HG03280 (cell line): ENCODE measurements around the gene CA10.

Experiments used
- ATAC-seq: cut with Tn5 transposase; IDR thresholded peaks from one replicate; pipeline ENCODE4 v1.9.1; 2021; ENCODE audit warnings: mild to moderate bottlenecking, moderate library complexity; ENCODE audit not compliant: unreplicated experiment

Gene CA10

GRCh38 chr17:51890710-51891109 lies 267.8 kb downstream of the CA10 start:
- ATAC-seq = no peak

DNA sequence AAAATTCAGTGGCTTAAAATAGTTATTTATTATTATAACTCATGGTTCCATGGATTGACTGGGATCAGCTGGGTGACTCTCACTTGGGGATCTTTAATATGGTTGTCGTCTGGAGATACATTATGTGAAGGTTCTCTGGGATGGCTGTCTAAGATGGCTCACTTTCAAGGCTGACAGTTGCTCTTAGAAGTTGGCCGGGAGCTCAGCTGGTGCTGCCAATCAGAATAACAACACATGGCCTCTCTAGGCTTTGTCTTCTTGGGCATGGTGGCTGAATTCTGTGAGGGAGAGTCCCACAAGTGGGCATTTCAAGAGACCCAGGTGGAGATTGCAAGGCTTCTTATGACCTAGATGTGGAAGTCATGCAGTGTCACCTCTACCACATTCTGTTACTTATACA lies 269.7 kb downstream of the CA10 start:
- ATAC-seq = no peak

- no peak for ATAC-seq
Measured at GRCh38 chr17:51876986-51877385, 281.5 kb downstream of the CA10 start.

- ATAC-seq = no peak
Measured at GRCh38 chr17:51873302-51873701, 285.2 kb downstream of the CA10 start.

- ATAC-seq = no peak
Measured at GRCh38 chr17:51869387-51869786, 289.1 kb downstream of the CA10 start.

DNA sequence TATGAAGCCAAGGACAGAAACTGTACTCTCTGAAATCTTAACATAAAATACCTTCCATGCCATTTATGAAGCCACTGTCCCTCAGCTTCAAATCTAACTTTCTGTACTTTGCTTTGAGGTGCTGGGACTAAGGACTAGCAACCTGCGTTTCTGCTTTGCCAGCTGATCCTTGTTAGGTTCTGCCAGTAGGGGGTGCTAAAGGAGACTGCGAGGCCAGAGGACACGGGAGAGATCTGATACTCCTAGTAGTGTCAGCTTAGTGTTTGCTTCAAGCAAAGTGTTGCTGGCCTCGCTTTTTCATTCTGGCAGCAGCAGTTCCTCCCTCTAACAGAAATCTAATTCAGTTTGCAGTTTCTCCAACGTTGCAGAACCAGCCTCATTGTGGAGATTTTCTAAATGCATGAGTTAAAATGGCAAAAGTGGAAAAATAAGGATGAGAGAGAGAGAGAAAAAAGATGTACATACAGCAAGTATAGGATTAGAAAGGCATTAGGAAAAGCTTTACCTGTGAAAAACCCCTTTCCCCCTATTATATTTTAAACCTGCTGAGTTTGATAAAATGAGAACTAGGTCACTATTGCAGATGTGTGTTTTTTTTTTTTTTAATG lies 297.5 kb downstream of the CA10 start:
- peak; percentile 55 for ATAC-seq

DNA sequence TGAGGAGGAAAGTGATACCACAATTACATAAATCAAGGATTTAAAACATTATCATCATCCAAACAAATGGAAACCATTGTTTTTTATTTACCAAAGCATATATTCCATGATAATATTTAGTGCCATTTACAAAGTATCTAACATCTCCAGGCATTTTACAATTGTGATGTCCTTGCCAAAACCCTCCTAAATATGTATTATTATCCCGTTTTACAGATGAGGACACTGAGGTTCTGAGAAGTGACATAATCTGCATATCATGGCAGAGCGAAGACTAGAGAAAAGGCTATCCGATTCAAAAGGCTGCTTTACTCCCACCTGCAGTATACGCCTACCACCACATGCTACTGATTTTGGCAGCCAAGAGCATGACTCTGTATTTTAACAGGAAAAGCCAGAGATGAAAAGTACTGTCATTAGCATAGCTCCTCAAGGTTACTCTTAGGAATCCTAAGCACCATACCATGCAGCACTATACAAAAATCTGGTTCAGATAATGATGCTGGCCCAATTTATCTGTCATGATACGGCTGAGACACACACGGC lies 301.4 kb downstream of the CA10 start:
- ATAC-seq = no peak

DNA sequence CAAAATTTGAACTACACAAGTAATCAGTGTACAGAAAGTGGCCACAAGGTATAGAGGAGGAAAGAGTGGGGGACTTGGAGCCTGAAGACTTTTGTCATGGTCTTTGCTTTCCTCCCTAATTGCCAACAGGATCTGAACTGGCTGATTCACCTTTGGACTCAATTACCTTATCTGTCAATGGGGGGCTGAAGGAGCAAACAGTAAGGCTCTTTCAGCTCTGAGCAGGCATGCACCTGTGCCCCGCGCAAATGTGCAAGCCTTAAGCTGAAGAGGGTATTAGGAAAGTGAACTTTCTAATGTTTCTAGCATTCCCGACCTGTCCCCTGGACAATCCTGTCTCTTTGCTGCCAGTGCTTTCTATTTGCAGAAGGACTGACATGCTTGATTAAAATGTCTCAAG lies 302.7 kb downstream of the CA10 start:
- no peak for ATAC-seq

DNA sequence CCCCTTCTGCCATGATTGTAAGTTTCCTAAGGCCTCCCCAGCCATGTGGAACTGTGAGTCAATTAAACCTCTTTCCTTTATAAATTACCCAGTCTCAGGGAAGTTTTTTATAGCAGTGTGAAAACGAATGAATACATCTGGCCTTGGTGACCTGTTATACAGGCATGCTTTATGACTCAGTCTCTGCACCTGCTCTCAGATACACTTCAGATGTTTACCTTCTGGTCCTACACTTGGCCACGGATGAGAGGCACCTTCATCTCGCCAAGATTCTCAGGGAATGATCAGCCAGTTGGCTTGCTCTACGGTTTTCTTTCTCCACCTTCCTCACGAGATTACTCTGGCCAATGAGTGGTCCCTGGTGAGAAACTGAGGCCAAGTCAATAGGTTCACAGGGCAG lies 304.7 kb downstream of the CA10 start:
- no peak for ATAC-seq

DNA sequence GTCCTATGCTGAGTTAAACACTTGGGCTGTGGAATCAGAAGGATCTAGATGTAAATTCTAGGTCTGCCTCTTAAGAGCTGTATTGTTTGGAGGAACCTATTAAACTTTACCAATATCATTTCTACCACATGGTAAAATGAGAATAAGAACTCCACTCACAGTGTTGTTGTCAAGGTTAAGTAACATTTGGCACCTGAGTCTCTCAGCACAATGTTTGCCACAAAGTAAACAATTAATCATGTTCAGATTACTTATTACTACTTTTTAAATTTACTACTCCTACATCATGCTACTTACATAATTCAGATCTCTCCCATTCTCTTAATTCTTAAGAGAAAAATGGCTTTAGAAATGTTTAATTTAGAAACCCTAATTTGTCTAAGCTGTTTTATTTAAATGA lies 305.9 kb downstream of the CA10 start:
- no peak for ATAC-seq

DNA sequence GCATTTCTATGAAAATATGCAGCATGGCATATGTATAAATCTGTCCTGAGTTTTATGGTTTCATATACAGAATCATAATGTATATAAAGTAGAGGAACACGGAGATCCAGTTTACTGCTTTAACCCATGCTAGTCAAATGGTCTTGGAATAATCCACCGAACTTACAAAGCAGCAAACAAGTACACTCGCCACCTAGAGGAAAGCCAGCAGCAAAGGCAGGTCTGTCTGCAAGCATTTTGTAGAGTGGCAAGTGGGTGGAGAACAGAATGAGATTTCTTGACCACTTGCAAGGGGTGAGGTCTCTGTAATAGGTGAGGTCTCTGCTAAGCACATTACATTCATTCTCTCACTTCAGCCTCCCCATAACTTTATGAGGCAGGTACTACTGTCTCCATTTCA lies 308.3 kb downstream of the CA10 start:
- ATAC-seq = no peak

GRCh38 chr17:51848451-51848850 lies 310.1 kb downstream of the CA10 start:
- no peak for ATAC-seq

GRCh38 chr17:51846566-51846965 lies 311.9 kb downstream of the CA10 start:
- ATAC-seq = no peak

DNA sequence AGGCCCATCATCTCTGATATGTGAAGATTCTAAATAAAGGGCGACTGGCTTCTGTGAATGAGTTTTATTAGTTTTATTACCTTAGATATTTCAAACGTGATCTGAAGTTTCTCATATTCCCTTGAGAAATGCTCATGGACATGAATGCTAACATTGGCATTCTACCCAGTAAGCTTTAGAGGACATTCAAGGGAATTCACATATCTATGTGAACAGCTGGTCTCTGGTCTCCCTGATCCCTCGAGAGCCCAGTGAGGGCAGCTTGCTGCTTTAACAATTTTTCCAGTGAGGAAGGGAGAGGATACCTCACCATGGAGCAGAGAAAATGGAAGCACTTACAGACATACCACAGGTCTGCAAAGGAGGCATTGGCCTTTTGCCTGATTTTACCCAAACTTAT lies 312.7 kb downstream of the CA10 start:
- no peak for ATAC-seq

- ATAC-seq = no peak
Measured at GRCh38 chr17:51842763-51843162, 315.8 kb downstream of the CA10 start.

GRCh38 chr17:51841669-51842068 lies 316.8 kb downstream of the CA10 start:
- no peak for ATAC-seq

- ATAC-seq = no peak
Measured at GRCh38 chr17:51840688-51841087, 317.8 kb downstream of the CA10 start.

- ATAC-seq = no peak
Measured at GRCh38 chr17:51833620-51834019, 324.9 kb downstream of the CA10 start.

DNA sequence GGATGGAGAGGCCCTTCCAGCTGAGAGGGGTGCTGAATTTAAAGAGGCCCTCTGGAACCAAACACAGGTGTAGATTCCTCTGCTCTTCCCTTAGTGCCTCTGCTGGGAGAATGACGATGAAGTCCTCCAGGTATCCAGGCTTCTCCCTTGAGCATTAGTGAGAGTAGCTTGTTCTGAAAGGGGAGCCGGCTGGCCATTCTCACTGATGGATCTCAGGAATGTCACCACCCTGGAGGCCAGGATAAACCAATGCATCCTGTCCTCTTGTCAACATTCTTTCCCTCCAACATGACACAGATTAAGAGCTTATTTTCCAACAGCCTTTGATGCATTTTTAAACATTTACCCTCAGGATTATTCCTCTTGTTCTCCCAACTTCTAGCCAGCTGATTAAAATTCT lies 325.5 kb downstream of the CA10 start:
- no peak for ATAC-seq

DNA sequence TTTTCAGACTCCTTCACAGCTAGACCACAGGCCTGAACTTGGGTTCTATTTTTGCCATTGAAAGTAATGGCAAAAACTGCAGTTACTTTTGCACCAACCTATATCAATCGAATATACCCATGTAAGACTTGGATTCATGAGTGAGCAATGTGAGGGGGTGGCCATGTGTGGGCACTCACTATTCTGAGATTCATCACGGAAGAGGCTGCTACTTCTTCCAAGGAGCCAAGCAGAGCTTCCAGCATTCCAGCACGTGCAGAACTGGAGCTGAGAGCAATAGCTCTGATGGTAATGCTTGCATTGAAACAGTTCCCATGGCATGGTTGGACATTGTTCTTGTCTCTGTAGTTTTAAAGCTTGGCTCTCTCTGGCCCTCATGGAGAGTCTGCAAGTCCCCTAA lies 327.6 kb downstream of the CA10 start:
- no peak for ATAC-seq

DNA sequence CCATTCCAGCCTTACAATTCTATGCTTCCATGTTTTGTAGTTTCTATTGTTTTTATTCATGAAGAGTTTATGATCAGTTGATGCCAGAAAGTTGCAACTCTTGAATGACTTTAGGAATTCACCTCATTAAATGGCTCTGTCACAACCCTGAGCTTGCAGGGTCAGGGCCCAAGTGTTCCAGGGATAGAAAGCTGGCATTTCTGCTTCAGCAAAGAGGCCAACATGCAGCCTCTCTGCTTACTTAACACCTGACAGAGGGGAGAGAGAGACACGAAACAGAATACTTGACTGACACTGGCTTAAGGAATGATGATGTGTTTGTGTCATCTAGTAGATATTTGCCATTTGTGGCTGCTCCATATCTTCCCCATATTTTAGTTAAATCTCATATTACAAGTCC lies 328.1 kb downstream of the CA10 start:
- no peak for ATAC-seq

- no peak for ATAC-seq
Measured at GRCh38 chr17:51828901-51829300, 329.6 kb downstream of the CA10 start.

DNA sequence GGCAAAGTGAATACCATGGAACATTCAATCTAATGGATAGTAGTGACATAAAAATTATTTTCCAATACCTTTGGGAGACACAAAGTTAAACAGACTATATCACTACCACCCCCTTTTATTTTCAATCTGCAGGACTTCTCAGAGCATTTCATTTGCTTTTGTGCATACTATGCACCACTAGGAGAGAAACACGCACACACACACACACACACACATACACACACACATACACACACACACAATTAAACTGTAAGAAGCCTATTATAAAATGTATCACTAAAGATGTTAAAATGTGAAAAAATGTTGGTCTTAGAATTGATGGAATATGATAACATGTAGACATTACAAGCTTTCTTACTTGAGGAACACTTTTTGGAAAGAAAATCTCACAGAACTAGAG lies 331.4 kb downstream of the CA10 start:
- ATAC-seq = no peak
